Inferior parietal cortex (tissue), 1 donor: Measurements from ENCODE around the gene RBFOX2.
"Not testable (repeated sequence)": the region's sequence is repeated elsewhere in the genome, so short reads cannot be mapped to it uniquely, and the experiment has no call there.

Experiments
- DNase-seq: peaks from one replicate; pipeline ENCODE4 v3.0.0-alpha.2; 2016; ENCODE audit errors: extremely low spot score

The RBFOX2 gene

GRCh38 chr22:36028646-36029405, at the start of gene RBFOX2:
TSS of gene RBFOX2 (minus strand) at chr22:36028824. CDS start at chr22:36028425, 399 bp downstream.
- DNase-seq: peak; percentile 89

GRCh38 chr22:36077271-36077670, 48.6 kb upstream of the RBFOX2 start:
- DNase-seq: no peak

- no peak for DNase-seq
Observed at GRCh38 chr22:36075724-36076123, 47.1 kb upstream of the RBFOX2 start.

- no peak for DNase-seq
Observed at GRCh38 chr22:36075230-36075629, 46.6 kb upstream of the RBFOX2 start.

GRCh38 chr22:36073476-36073875, 44.9 kb upstream of the RBFOX2 start:
- no peak for DNase-seq

- not testable (repeated sequence) for DNase-seq
Observed at GRCh38 chr22:36070645-36071044, 42.0 kb upstream of the RBFOX2 start.

- no peak for DNase-seq
Observed at GRCh38 chr22:36069368-36069767, 40.7 kb upstream of the RBFOX2 start.

GRCh38 chr22:36068776-36069344, 40.2 kb upstream of the RBFOX2 start:
- no peak for DNase-seq

GRCh38 chr22:36067235-36067558, 38.6 kb upstream of the RBFOX2 start:
- no peak for DNase-seq

GRCh38 chr22:36065775-36066544, 37.3 kb upstream of the RBFOX2 start:
- peak; percentile 81 for DNase-seq

- DNase-seq: no peak
Observed at GRCh38 chr22:36065462-36065774, 36.8 kb upstream of the RBFOX2 start.

GRCh38 chr22:36064358-36064757, 35.7 kb upstream of the RBFOX2 start:
- DNase-seq: no peak

GRCh38 chr22:36056980-36057379, 28.4 kb upstream of the RBFOX2 start:
- DNase-seq: no peak

GRCh38 chr22:36055376-36056295, 27.0 kb upstream of the RBFOX2 start:
- DNase-seq: no peak

- not testable (repeated sequence) for DNase-seq
Observed at GRCh38 chr22:36054446-36054845, 25.8 kb upstream of the RBFOX2 start.

GRCh38 chr22:36053242-36054147, 24.9 kb upstream of the RBFOX2 start:
- no peak for DNase-seq

GRCh38 chr22:36052505-36052941, 23.9 kb upstream of the RBFOX2 start:
- no peak for DNase-seq

- DNase-seq: no peak
Observed at GRCh38 chr22:36049678-36049997, 21.0 kb upstream of the RBFOX2 start.

GRCh38 chr22:36048911-36049677, 20.5 kb upstream of the RBFOX2 start:
- no peak for DNase-seq

- DNase-seq: not testable (repeated sequence)
Observed at GRCh38 chr22:36044517-36044916, 15.9 kb upstream of the RBFOX2 start.
